GM12878 (cell line): Measurements from ENCODE around the gene SERPINA6. TPM values are rescaled to one million over a fixed set of nuclear protein-coding genes. Genes with fewer than 3 reads are reported as not detected.

ENCODE experiments used
- ATF2 ChIP-seq: IDR thresholded peaks from 2 replicates; pipeline ENCODE4 v1.6.1; 2012; ENCODE audit warnings: low read length, inconsistent platforms
- BCL3 ChIP-seq: IDR thresholded peaks from 2 replicates; pipeline ENCODE4 v1.6.1; 2011; ENCODE audit warnings: borderline replicate concordance, low read depth, mild to moderate bottlenecking, moderate library complexity, low read length; ENCODE audit not compliant: insufficient read depth, poor library complexity, severe bottlenecking
- GABPA ChIP-seq: IDR thresholded peaks from 2 replicates; pipeline ENCODE4 v1.6.1; 2014; ENCODE audit warnings: antibody characterized with exemption, low read depth, mild to moderate bottlenecking, inconsistent platforms
- MLLT1 ChIP-seq: fragments of 450-650 bp; IDR thresholded peaks from 2 replicates; pipeline ENCODE4 v1.6.1; 2016; ENCODE audit warnings: mild to moderate bottlenecking
- NR2F1 ChIP-seq: fragments of 450-650 bp; conservative IDR thresholded peaks from 2 replicates; pipeline ENCODE4 v1.6.1; 2017; ENCODE audit warnings: mild to moderate bottlenecking
- POLR2AphosphoS2 ChIP-seq: IDR thresholded peaks from 2 replicates; pipeline ENCODE4 v1.6.1; 2011; ENCODE audit warnings: low read depth, mild to moderate bottlenecking, low read length, improper control_type of control experiment, moderate library complexity
- SMC3 ChIP-seq: IDR thresholded peaks from 2 replicates; pipeline ENCODE4 v1.6.1; 2011; ENCODE audit warnings: low read length, improper control_type of control experiment, borderline replicate concordance
- SRF ChIP-seq, 2 experiments: IDR thresholded peaks; 2 replicates each; pipeline ENCODE4 v1.6.1; 2011; ENCODE audit warnings: low read depth in 2 of 2, low read length in 2 of 2, mild to moderate bottlenecking in 1 of 2, moderate library complexity in 1 of 2
- TARDBP ChIP-seq: IDR thresholded peaks from 2 replicates; pipeline ENCODE4 v1.6.1; 2016; ENCODE audit warnings: borderline replicate concordance
- WRNIP1 ChIP-seq: IDR thresholded peaks from 2 replicates; pipeline ENCODE4 v1.6.1; 2011; ENCODE audit warnings: low read depth, low read length, improper control_type of control experiment, borderline replicate concordance
- ZBTB4 ChIP-seq: fragments of 450-650 bp; formaldehyde crosslinking; IDR thresholded peaks from 2 replicates; pipeline ENCODE4 v1.4.0; 2022; ENCODE audit warnings: mild to moderate bottlenecking, moderate library complexity
- ZNF687 ChIP-seq: fragments of 450-650 bp; IDR thresholded peaks from 2 replicates; pipeline ENCODE4 v1.6.1; 2017; ENCODE audit warnings: mild to moderate bottlenecking, moderate library complexity
- ZSCAN29 ChIP-seq: fragments of 450-650 bp; IDR thresholded peaks from 2 replicates; pipeline ENCODE4 v1.6.1; 2017; ENCODE audit warnings: mild to moderate bottlenecking, moderate library complexity
- polyA plus RNA-seq, 11 experiments: library from polyadenylated mRNA; depleted of rRNA in 4 of 11; unstranded in 6 of 11; stranded (reverse) in 5 of 11; fragments of >200 nt; fragmentation: Nextera tagmentation in 4 of 11; fragmentation: Illumina TruSeq in 1 of 11; extraction: Ambion mirVana in 4 of 11; extraction: Trizol in 1 of 11; gene quantifications; 1 replicate in 1 of 11; 2 replicates in 10 of 11; pipeline versions ENCODE4 v1.2.1 to v1.2.3, GENCODE V29; 2011 to 2016; ENCODE audit warnings: inconsistent platforms in 2 of 11, missing spikeins in 2 of 11, low read depth in 1 of 11
- total RNA-seq, 4 experiments: library from RNA; depleted of rRNA in 3 of 4; stranded (reverse); fragments of >200 nt in 3 of 4; fragmentation: Illumina TruSeq in 1 of 4; extraction: Trizol in 1 of 4; gene quantifications; 2 replicates each; pipeline versions ENCODE4 v1.2.1 to v1.2.3, GENCODE V29; 2013 to 2021

Gene SERPINA6
- total and polyA plus RNA-seq, 10 of the 15 experiments (the other 5 are each of a cell fraction or from before 2014, with no cell fraction given), result 0.11 to 0.27 (median 0.23) TPM; not detected in 7

- no peak for TF ChIP-seq TARDBP
- no peak for TF ChIP-seq GABPA
- no peak for TF ChIP-seq BCL3
- no peak for TF ChIP-seq SMC3
- no peak for TF ChIP-seq POLR2AphosphoS2
- no peak for TF ChIP-seq NR2F1
- no peak for TF ChIP-seq MLLT1
- no peak for TF ChIP-seq WRNIP1
- no peak for TF ChIP-seq ZNF687
- no peak for TF ChIP-seq ATF2
- TF ChIP-seq ZBTB4 (CRISPR knock-in tag), result no peak
- no peak for TF ChIP-seq SRF (IDR thresholded peaks at IDR 0.05; ENCODE audit: low read depth in 2 of 2, low read length in 2 of 2)
- no peak for TF ChIP-seq ZSCAN29
Observed at GRCh38 chr14:94309721-94310120, 13.4 kb downstream of the SERPINA6 start (continued).
